Neural progenitor cell (in vitro differentiated cells): ENCODE results near the gene PPP1R37. TPM values are rescaled to one million over a fixed set of nuclear protein-coding genes. Genes with fewer than 3 reads are reported as not detected.

Experiments
- DNase-seq: peaks from one replicate; pipeline ENCODE4 v3.0.0-alpha.2; 2016; ENCODE audit warnings: low spot score
- H2AFZ ChIP-seq: fragments of 200-600 bp; sonication (generic); replicated peaks from 2 replicates; pipeline ENCODE4 v1.6.1; 2016; ENCODE audit warnings: antibody characterized with exemption
- H3F3A ChIP-seq: fragments of 200-600 bp; sonication (generic); 2 replicates; pipeline ENCODE4 v1.6.1; 2016; ENCODE audit warnings: antibody characterized with exemption, low read depth
- H3K27ac ChIP-seq: fragments of 200-600 bp; sonication (generic); 2 replicates; pipeline ENCODE4 v1.5.1; 2016; ENCODE audit warnings: mild to moderate bottlenecking
- H3K27me3 ChIP-seq: fragments of 200-600 bp; sonication (generic); 2 replicates; pipeline ENCODE4 v1.6.1; 2016; ENCODE audit warnings: mild to moderate bottlenecking, moderate library complexity
- H3K36me3 ChIP-seq: fragments of 200-600 bp; sonication (generic); 2 replicates; pipeline ENCODE4 v1.5.1; 2016
- H3K4me1 ChIP-seq: fragments of 200-600 bp; sonication (generic); 2 replicates; pipeline ENCODE4 v1.6.1; 2016; ENCODE audit warnings: mixed run types
- H3K4me2 ChIP-seq: fragments of 200-600 bp; sonication (generic); 2 replicates; pipeline ENCODE4 v1.6.1; 2016
- H3K4me3 ChIP-seq: fragments of 200-600 bp; sonication (generic); 2 replicates; pipeline ENCODE4 v1.5.1; 2016
- H3K79me2 ChIP-seq: fragments of 200-600 bp; sonication (generic); 2 replicates; pipeline ENCODE4 v1.6.1; 2016; ENCODE audit warnings: low read depth
- H3K9ac ChIP-seq: fragments of 200-600 bp; sonication (generic); 2 replicates; pipeline ENCODE4 v1.6.1; 2016
- H3K9me3 ChIP-seq: fragments of 200-600 bp; sonication (generic); 2 replicates; pipeline ENCODE4 v1.5.1; 2016; ENCODE audit warnings: low read depth
- H4K20me1 ChIP-seq: fragments of 200-600 bp; sonication (generic); 2 replicates; pipeline ENCODE4 v1.6.1; 2016; ENCODE audit warnings: low read depth
- H3K27ac Mint-ChIP-seq: 3 replicates; pipeline ENCODE4 v1.8.0; 2021; ENCODE audit warnings: mixed read lengths
- H3K27me3 Mint-ChIP-seq: 2 replicates; pipeline ENCODE4 v1.8.0; 2022; ENCODE audit warnings: low read depth, mild to moderate bottlenecking, inconsistent platforms, moderate library complexity, mixed read lengths; ENCODE audit not compliant: insufficient read depth
- H3K36me3 Mint-ChIP-seq: 3 replicates; pipeline ENCODE4 v1.8.0; 2021; ENCODE audit warnings: mixed read lengths
- H3K4me1 Mint-ChIP-seq: 3 replicates; pipeline ENCODE4 v1.8.0; 2021; ENCODE audit warnings: mixed read lengths
- H3K4me3 Mint-ChIP-seq: 3 replicates; pipeline ENCODE4 v1.8.0; 2021; ENCODE audit warnings: mild to moderate bottlenecking, moderate library complexity, mixed read lengths
- H3K9me3 Mint-ChIP-seq: 3 replicates; pipeline ENCODE4 v1.8.0; 2020; ENCODE audit warnings: mixed read lengths
- CTCF ChIP-seq: fragments of 200-600 bp; sonication (generic); IDR thresholded peaks from 2 replicates; pipeline ENCODE4 v1.5.1; 2017; ENCODE audit warnings: antibody characterized with exemption, mild to moderate bottlenecking
- EZH2 ChIP-seq: fragments of 200-600 bp; sonication (generic); IDR thresholded peaks from 2 replicates; pipeline ENCODE4 v1.6.1; 2017; ENCODE audit warnings: antibody characterized with exemption, mild to moderate bottlenecking, moderate library complexity
- EZH2phosphoT487 ChIP-seq: fragments of 200-600 bp; sonication (generic); IDR thresholded peaks from 2 replicates; pipeline ENCODE4 v1.6.1; 2017; ENCODE audit warnings: antibody characterized with exemption
- total RNA-seq: library from RNA; depleted of rRNA; stranded (reverse); fragments of >200 nt; gene quantifications from 2 replicates; pipeline ENCODE4 v1.2.3, GENCODE V29; 2015; ENCODE audit warnings: low replicate concordance

PPP1R37 gene
- total RNA-seq, 1 donor from 2014 or later = 8.1 TPM

GRCh38 chr19:45063851-45064801, 28.9 kb upstream of the PPP1R37 start:
- Histone ChIP-seq H3K36me3 (peaks cover 5% of the 10 kb centered on the region), H3K4me1 (no peaks in the 10 kb centered on the region)

GRCh38 chr19:45066921-45067661, 25.9 kb upstream of the PPP1R37 start:
- Histone ChIP-seq H3K4me3 (no peak overlapping the region), H3K4me2 (no peak overlapping the region), H4K20me1 (peaks cover 4% of the 10 kb centered on the region), H3K27me3 (no peaks in the 10 kb centered on the region), H3K4me1 (no peaks in the 10 kb centered on the region), H3K9ac (no peak overlapping the region), H3K27ac (no peak overlapping the region), H3K79me2 (no peaks in the 10 kb centered on the region), H3K36me3 (no peaks in the 10 kb centered on the region), H3F3A (no peaks in the 10 kb centered on the region), H3K9me3 (no peaks in the 10 kb centered on the region), H2AFZ (no peak overlapping the region)
- no peak overlapping the region for H3K27ac Mint-ChIP-seq
- H3K9me3 Mint-ChIP-seq = no peaks in the 10 kb centered on the region
- DNase-seq = no peak
- H3K4me3 Mint-ChIP-seq = no peak overlapping the region
- H3K27me3 Mint-ChIP-seq = peaks cover 2% of the 10 kb centered on the region
- TF ChIP-seq EZH2phosphoT487 (no peak), CTCF (no peak), EZH2 (no peak)
- peaks cover 11% of the 10 kb centered on the region for H3K36me3 Mint-ChIP-seq
- no peaks in the 10 kb centered on the region for H3K4me1 Mint-ChIP-seq

More at GRCh38 chr19:45063851-45064801, 28.9 kb upstream of the PPP1R37 start:
- no peaks in the 10 kb centered on the region for H3K79me2 ChIP-seq
- Mint-ChIP-seq H3K36me3 (peaks cover 22% of the 10 kb centered on the region), H3K27ac (no peak overlapping the region), H3K4me1 (no peaks in the 10 kb centered on the region), H3K27me3 (peaks cover 3% of the 10 kb centered on the region), H3K9me3 (no peaks in the 10 kb centered on the region), H3K4me3 (no peak overlapping the region)
- no peak overlapping the region for H3K4me2 ChIP-seq
- H4K20me1 ChIP-seq = peaks cover 17% of the 10 kb centered on the region
- DNase-seq = no peak
- TF ChIP-seq EZH2phosphoT487 = no peak
- no peak for TF ChIP-seq EZH2
- TF ChIP-seq CTCF = no peak
- peaks cover 2% of the 10 kb centered on the region for H3F3A ChIP-seq
- H2AFZ ChIP-seq = no peak overlapping the region
- no peaks in the 10 kb centered on the region for H3K9me3 ChIP-seq
- H3K27me3 ChIP-seq = no peaks in the 10 kb centered on the region
- no peak overlapping the region for H3K4me3 ChIP-seq
- no peak overlapping the region for H3K27ac ChIP-seq
- no peak overlapping the region for H3K9ac ChIP-seq

GRCh38 chr19:45068041-45068440, 24.9 kb upstream of the PPP1R37 start:
- no peak overlapping the region for H3K27ac ChIP-seq
- no peak overlapping the region for H3K4me2 ChIP-seq
- H3K27ac Mint-ChIP-seq = no peak overlapping the region
- H2AFZ ChIP-seq = no peak overlapping the region
- H3K27me3 ChIP-seq = no peaks in the 10 kb centered on the region
- H3F3A ChIP-seq = no peaks in the 10 kb centered on the region
- H3K9me3 ChIP-seq = no peaks in the 10 kb centered on the region
- no peaks in the 10 kb centered on the region for H3K4me1 ChIP-seq
- peaks cover 4% of the 10 kb centered on the region for H3K27me3 Mint-ChIP-seq
- no peak overlapping the region for H3K4me3 Mint-ChIP-seq
- no peak for TF ChIP-seq CTCF
- no peak for TF ChIP-seq EZH2phosphoT487
- no peak for TF ChIP-seq EZH2
- no peaks in the 10 kb centered on the region for H3K79me2 ChIP-seq
- peaks cover 4% of the 10 kb centered on the region for H4K20me1 ChIP-seq
- peaks cover 7% of the 10 kb centered on the region for H3K36me3 Mint-ChIP-seq
- H3K9ac ChIP-seq = no peak overlapping the region
- DNase-seq = no peak
- H3K9me3 Mint-ChIP-seq = no peaks in the 10 kb centered on the region
- no peak overlapping the region for H3K4me3 ChIP-seq
- H3K4me1 Mint-ChIP-seq = no peaks in the 10 kb centered on the region
- H3K36me3 ChIP-seq = no peaks in the 10 kb centered on the region
